ENCODE measurements around the gene PANX2. TPM values are rescaled to one million over a fixed set of nuclear protein-coding genes. Genes with fewer than 3 reads are reported as not detected.

Gene PANX2
- total and polyA plus RNA-seq, 9 of the 15 experiments (the other 6 are each of a cell fraction or from before 2014, with no cell fraction given) = 0.01 to 3.9 (median 0.67) TPM; not detected in 1

DNA sequence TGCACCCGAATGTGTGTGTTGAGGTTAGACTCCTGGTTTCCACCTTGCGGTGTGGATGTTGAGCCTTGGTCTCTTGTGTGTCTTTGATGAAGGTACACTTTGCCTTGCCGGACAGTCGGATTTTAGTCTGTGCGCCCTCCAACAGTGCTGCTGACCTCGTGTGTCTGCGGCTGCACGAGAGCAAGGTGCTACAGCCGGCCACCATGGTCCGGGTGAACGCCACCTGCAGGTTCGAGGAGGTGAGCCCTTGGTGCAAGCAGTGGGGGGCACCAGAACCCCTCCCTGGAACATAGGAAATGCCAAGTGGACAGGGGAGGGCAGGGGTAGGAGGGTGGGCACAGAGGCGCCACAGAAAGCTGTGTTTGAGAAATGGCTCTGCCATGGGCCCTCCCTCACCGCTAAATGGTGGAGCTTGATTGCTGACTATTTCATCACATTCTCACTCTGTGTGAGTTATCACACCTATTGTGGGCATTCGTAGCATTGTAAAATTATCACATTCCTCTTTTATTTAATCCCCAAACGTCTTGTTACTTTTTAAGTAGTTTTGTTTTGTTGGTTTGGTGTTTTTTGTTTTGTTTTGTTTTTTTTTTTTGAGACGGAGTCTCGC is 26.4 kb upstream of the PANX2 start (continued):
- 0 out of 2 replicates have a peak, but pooled peaks have one; percentile 4 for TF ChIP-seq REST (IDR thresholded peaks at IDR 0.05; ENCODE audit: borderline replicate concordance)
- TF ChIP-seq REST (CRISPR knock-in tag; IDR thresholded peaks at IDR 0.05; ENCODE audit: low read depth) = no peak
- TF ChIP-seq, protein P1, sequence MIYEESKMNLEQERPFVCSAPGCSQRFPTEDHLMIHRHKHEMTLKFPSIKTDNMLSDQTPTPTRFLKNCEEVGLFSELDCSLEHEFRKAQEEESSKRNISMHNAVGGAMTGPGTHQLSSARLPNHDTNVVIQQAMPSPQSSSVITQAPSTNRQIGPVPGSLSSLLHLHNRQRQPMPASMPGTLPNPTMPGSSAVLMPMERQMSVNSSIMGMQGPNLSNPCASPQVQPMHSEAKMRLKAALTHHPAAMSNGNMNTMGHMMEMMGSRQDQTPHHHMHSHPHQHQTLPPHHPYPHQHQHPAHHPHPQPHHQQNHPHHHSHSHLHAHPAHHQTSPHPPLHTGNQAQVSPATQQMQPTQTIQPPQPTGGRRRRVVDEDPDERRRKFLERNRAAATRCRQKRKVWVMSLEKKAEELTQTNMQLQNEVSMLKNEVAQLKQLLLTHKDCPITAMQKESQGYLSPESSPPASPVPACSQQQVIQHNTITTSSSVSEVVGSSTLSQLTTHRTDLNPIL (CRISPR knock-in tag; IDR thresholded peaks at IDR 0.05) = no peak
- TF ChIP-seq CTCF (IDR thresholded peaks at IDR 0.05 in 2 of 3, conservative IDR thresholded peaks at IDR 0.05 in 1 of 3; ENCODE audit: insufficient read depth in 2 of 3, low read depth in 1 of 3, low read length in 3 of 3) = peak in 2 of 3 experiments; percentile 22 to 28; a peak in 2 of 6 replicates
- TF ChIP-seq ZNF699 (CRISPR knock-in tag; IDR thresholded peaks at IDR 0.05; ENCODE audit: insufficient replicate concordance) = no peak
- no peak for TF ChIP-seq HOXB6 (CRISPR knock-in tag; IDR thresholded peaks at IDR 0.05; ENCODE audit: borderline replicate concordance)
- TF ChIP-seq, protein P2, sequence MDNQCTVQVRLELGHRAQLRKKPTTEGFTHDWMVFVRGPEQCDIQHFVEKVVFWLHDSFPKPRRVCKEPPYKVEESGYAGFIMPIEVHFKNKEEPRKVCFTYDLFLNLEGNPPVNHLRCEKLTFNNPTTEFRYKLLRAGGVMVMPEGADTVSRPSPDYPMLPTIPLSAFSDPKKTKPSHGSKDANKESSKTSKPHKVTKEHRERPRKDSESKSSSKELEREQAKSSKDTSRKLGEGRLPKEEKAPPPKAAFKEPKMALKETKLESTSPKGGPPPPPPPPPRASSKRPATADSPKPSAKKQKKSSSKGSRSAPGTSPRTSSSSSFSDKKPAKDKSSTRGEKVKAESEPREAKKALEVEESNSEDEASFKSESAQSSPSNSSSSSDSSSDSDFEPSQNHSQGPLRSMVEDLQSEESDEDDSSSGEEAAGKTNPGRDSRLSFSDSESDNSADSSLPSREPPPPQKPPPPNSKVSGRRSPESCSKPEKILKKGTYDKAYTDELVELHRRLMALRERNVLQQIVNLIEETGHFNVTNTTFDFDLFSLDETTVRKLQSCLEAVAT (IDR thresholded peaks at IDR 0.05) = no peak
- no peak for TF ChIP-seq SMAD1 (IDR thresholded peaks at IDR 0.05; ENCODE audit: low read depth, low read length, partially characterized antibody)
- no peak for TF ChIP-seq MAFG (tag; conservative IDR thresholded peaks at IDR 0.05)
